IMR-90 (cell line): Measurements from ENCODE around the gene ZNF654. TPM values are rescaled to one million over a fixed set of nuclear protein-coding genes. Genes with fewer than 3 reads are reported as not detected.
"Not testable (repeated sequence)": the region's sequence is repeated elsewhere in the genome, so short reads cannot be mapped to it uniquely, and the experiment has no call there.

ENCODE experiments used
- ATAC-seq: fragments of 200-7000 bp; cut with Tn5 transposase; 2 replicates; pipeline ENCODE4 v1.9.1; 2020; ENCODE audit warnings: low read depth, mild to moderate bottlenecking, moderate library complexity
- BruUV-seq: library from RNA; stranded (reverse); fragments of 400-500 nt; replicated peaks from 2 replicates; lab custom pipeline; 2021; lab: Mats Ljungman, UMichigan
- CTCF ChIA-PET: fragments of 300-600 bp; formaldehyde crosslinking; extraction: SDS; loops from one replicate; lab custom pipeline; 2021; ENCODE audit warnings: antibody characterized with exemption; lab: Yijun Ruan, JAX
- POLR2A ChIA-PET: fragments of 300-600 bp; sonication (Branson Sonifier 250); formaldehyde crosslinking; loops from one replicate; lab custom pipeline; 2022; ENCODE audit warnings: antibody characterized with exemption; ENCODE audit not compliant: unreplicated experiment; lab: Charles Lee
- DNase-seq: peaks from one replicate; pipeline ENCODE4 v3.0.0; 2013
- H2AFZ ChIP-seq: replicated peaks from 2 replicates; pipeline ENCODE3; 2013; ENCODE audit warnings: low read length, mild to moderate bottlenecking; ENCODE audit not compliant: poor library complexity
- H2AK5ac ChIP-seq: 2 replicates; pipeline ENCODE4 v1.6.1; 2013; ENCODE audit warnings: low read depth, low read length, inconsistent platforms
- H2AK9ac ChIP-seq: replicated peaks from 2 replicates; pipeline ENCODE3; 2013; ENCODE audit warnings: mild to moderate bottlenecking, low read depth, low read length, moderate library complexity; ENCODE audit not compliant: poor library complexity
- H2BK120ac ChIP-seq: 2 replicates; pipeline ENCODE4 v1.6.1; 2013; ENCODE audit warnings: low read depth, low read length, inconsistent platforms
- H2BK15ac ChIP-seq: 3 replicates; pipeline ENCODE4 v1.6.1; 2013; ENCODE audit warnings: low read depth, low read length, inconsistent platforms
- H2BK20ac ChIP-seq: 2 replicates; pipeline ENCODE4 v1.6.1; 2013; ENCODE audit warnings: low read depth, mild to moderate bottlenecking, inconsistent platforms, low read length, moderate library complexity
- H2BK5ac ChIP-seq: 2 replicates; pipeline ENCODE4 v1.6.1; 2013; ENCODE audit warnings: mild to moderate bottlenecking, low read depth, low read length, inconsistent platforms; ENCODE audit not compliant: poor library complexity, severe bottlenecking
- H3K14ac ChIP-seq: replicated peaks from 2 replicates; pipeline ENCODE4 v1.6.1; 2013; ENCODE audit warnings: low read depth, low read length, inconsistent platforms
- H3K18ac ChIP-seq: 2 replicates; pipeline ENCODE4 v1.6.1; 2013; ENCODE audit warnings: low read depth, low read length, control low read depth
- H3K23ac ChIP-seq: 2 replicates; pipeline ENCODE4 v1.6.1; 2013; ENCODE audit warnings: low read depth, low read length, inconsistent platforms
- H3K27ac ChIP-seq: 2 replicates; pipeline ENCODE4 v1.5.1; 2013; ENCODE audit warnings: mild to moderate bottlenecking, control low read depth, low read length; ENCODE audit not compliant: insufficient read depth
- H3K27me3 ChIP-seq: 2 replicates; pipeline ENCODE4 v1.6.1; 2013; ENCODE audit warnings: low read length; ENCODE audit not compliant: control insufficient read depth, insufficient read depth
- H3K36me3 ChIP-seq: 2 replicates; pipeline ENCODE4 v1.6.1; 2013; ENCODE audit warnings: low read length, mixed read lengths; ENCODE audit not compliant: control insufficient read depth, insufficient read depth
- H3K4ac ChIP-seq: 2 replicates; pipeline ENCODE4 v1.6.1; 2013; ENCODE audit warnings: low read depth, low read length, inconsistent platforms
- H3K4me1 ChIP-seq: 2 replicates; pipeline ENCODE4 v1.6.1; 2013; ENCODE audit warnings: low read length, mixed read lengths; ENCODE audit not compliant: control insufficient read depth, insufficient read depth
- H3K4me2 ChIP-seq: 2 replicates; pipeline ENCODE4 v1.6.1; 2013; ENCODE audit warnings: low read depth, mild to moderate bottlenecking, control low read depth, low read length, moderate library complexity
- H3K4me3 ChIP-seq: 2 replicates; pipeline ENCODE4 v1.5.1; 2013; ENCODE audit warnings: low read depth, mild to moderate bottlenecking, control low read depth, low read length, moderate library complexity; ENCODE audit not compliant: insufficient read depth
- H3K56ac ChIP-seq: 2 replicates; pipeline ENCODE4 v1.6.1; 2013; ENCODE audit warnings: low read length, inconsistent platforms; ENCODE audit not compliant: insufficient read depth; ENCODE audit errors: extremely low read depth
- H3K79me1 ChIP-seq, 2 experiments: 2 replicates each; pipeline ENCODE4 v1.6.1; 2013; ENCODE audit warnings: low read length in 2 of 2, inconsistent platforms in 1 of 2, low read depth in 1 of 2
- H3K9ac ChIP-seq: 2 replicates; pipeline ENCODE4 v1.6.1; 2013; ENCODE audit warnings: low read depth, low read length, control low read depth
- H3K9me1 ChIP-seq: 2 replicates; pipeline ENCODE4 v1.6.1; 2013; ENCODE audit warnings: low read length, inconsistent platforms; ENCODE audit not compliant: insufficient read depth
- H3K9me3 ChIP-seq: 2 replicates; pipeline ENCODE4 v1.6.1; 2013; ENCODE audit warnings: low read length; ENCODE audit not compliant: control insufficient read depth, insufficient read depth
- H4K20me1 ChIP-seq: 2 replicates; pipeline ENCODE4 v1.6.1; 2013; ENCODE audit warnings: low read length, inconsistent platforms; ENCODE audit not compliant: insufficient read depth
- H4K5ac ChIP-seq: 2 replicates; pipeline ENCODE4 v1.6.1; 2013; ENCODE audit warnings: mild to moderate bottlenecking, low read depth, low read length, control low read depth
- H4K8ac ChIP-seq, 2 experiments: 2 replicates each; pipeline ENCODE4 v1.6.1; 2013; ENCODE audit warnings: low read depth in 2 of 2, low read length in 2 of 2, control low read depth in 1 of 2, inconsistent platforms in 1 of 2
- H4K91ac ChIP-seq: 2 replicates; pipeline ENCODE4 v1.6.1; 2013; ENCODE audit warnings: low read depth, low read length, inconsistent platforms; ENCODE audit not compliant: insufficient read depth
- NFE2L2 ChIP-seq: fragments of 150-350 bp; IDR thresholded peaks from 2 replicates; pipeline ENCODE4 v1.6.1; 2016; ENCODE audit warnings: low read depth, mild to moderate bottlenecking, low read length
- SMC3 ChIP-seq: fragments of 150-350 bp; IDR thresholded peaks from 2 replicates; pipeline ENCODE4 v1.6.1; 2016; ENCODE audit warnings: low read depth, mild to moderate bottlenecking, antibody characterized with exemption, low read length, moderate library complexity
- WGBS, 2 experiments: methylation state at CpG; one replicate each; pipeline versions ENCODE4 v1.1.5 to v1.1.7; 2013; ENCODE audit warnings: missing lambda C conversion rate in 2 of 2; ENCODE audit not compliant: insufficient read length in 1 of 2; ENCODE audit errors: extremely low coverage in 2 of 2; 5-methylcytosine and 5-hydroxymethylcytosine counted together
- dilution Hi-C: fragments of 300-500 bp; cut with HindIII; formaldehyde crosslinking; loops from one replicate; pipeline ENCODE4 v1.14.3; 2018; ENCODE audit warnings: low sequenced_read_pairs; ENCODE audit not compliant: unreplicated experiment
- in situ Hi-C: fragments of 300-500 bp; cut with MboI; formaldehyde crosslinking; loops from 3 replicates; pipeline ENCODE4 v1.14.3; 2019; ENCODE audit warnings: low sequenced_read_pairs, inconsistent platforms, mixed read lengths
- intact Hi-C: fragments of 100-400 bp; cut with micrococcal nuclease; formaldehyde crosslinking; loops from 2 replicates; pipeline ENCODE4 v1.10.0; 2022
- polyA plus RNA-seq, 3 experiments: library from polyadenylated mRNA; depleted of rRNA; stranded (reverse); fragments of >200 nt; gene quantifications; 2 replicates each; pipeline ENCODE4 v1.2.3, GENCODE V29; 2012; ENCODE audit warnings: low replicate concordance in 1 of 3
- total RNA-seq: library from RNA; depleted of rRNA; stranded (reverse); fragments of >200 nt; gene quantifications from 2 replicates; pipeline ENCODE4 v1.2.3, GENCODE V29; 2012

The ZNF654 gene
- total and polyA plus RNA-seq, 2 of the 4 experiments (the other 2 are of a cell fraction), result 3.3 to 11.5 TPM

DNA sequence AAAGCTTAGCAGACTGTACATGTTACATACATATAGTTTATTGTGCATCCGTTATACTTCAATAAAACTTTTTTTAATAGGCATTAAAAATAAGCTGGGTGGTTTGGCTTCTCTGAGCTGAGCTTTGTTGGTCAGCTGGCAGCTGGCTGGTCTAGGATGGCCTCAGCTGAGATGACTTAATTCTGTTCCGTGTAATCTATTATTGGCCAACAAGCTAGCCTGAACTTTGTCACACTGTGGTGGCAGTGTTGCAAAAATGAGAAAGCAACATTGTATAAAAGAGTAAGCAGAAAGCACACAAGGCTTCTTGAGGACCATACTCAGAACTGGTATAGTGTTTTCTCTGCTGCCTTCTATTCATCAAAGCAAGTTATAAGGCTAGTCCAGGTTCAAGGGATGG is 45.5 kb upstream of the ZNF654 start:
- Histone ChIP-seq H2BK20ac (no peak overlapping the region), H3K4me2 (no peak overlapping the region), H3K4me3 (no peak overlapping the region), H2AK5ac (no peak overlapping the region), H3K9me1 (no peaks in the 10 kb centered on the region), H3K4ac (no peak overlapping the region), H4K91ac (no peak overlapping the region), H3K23ac (no peak overlapping the region), H3K36me3 (no peaks in the 10 kb centered on the region), H4K8ac (no peak overlapping the region), H3K9me3 (no peaks in the 10 kb centered on the region), H3K14ac (no peak overlapping the region), H2BK15ac (no peak overlapping the region), H4K20me1 (no peaks in the 10 kb centered on the region), H3K4me1 (no peaks in the 10 kb centered on the region), H3K79me1 (no peaks in the 10 kb centered on the region), H4K5ac (no peak overlapping the region), H2BK120ac (no peak overlapping the region), H2BK5ac (no peak overlapping the region), H2AK9ac (no peak overlapping the region), H3K27me3 (no peaks in the 10 kb centered on the region; the same call in 1 of the 2 replicates), H3K56ac (no peak overlapping the region), H2AFZ (no peak overlapping the region), H3K27ac (no peak overlapping the region), H3K9ac (no peak overlapping the region), H3K18ac (no peak overlapping the region)
- no TSS peak for BruUV-seq
- intact Hi-C loops, result no loop called here
- dilution Hi-C loops, result no loop called here
- ATAC-seq (no peak), DNase-seq (no peak)
- WGBS, 2 experiments, result no CpG with 5 or more reads among the region's 2 CpGs
- in situ Hi-C loops, result loop anchor here (10.0 kb wide), 1 partner anchor 709 kb away; no protein-coding TSS in a partner anchor
- ChIA-PET CTCF (interaction anchor here (1.1 to 1.9 kb wide), 2 partner anchors 9 to 11 kb away, joined by 3 to 4 read pairs; no protein-coding TSS in a partner anchor), POLR2A (no interaction called here)
- TF ChIP-seq SMC3 (no peak), NFE2L2 (no peak)

DNA sequence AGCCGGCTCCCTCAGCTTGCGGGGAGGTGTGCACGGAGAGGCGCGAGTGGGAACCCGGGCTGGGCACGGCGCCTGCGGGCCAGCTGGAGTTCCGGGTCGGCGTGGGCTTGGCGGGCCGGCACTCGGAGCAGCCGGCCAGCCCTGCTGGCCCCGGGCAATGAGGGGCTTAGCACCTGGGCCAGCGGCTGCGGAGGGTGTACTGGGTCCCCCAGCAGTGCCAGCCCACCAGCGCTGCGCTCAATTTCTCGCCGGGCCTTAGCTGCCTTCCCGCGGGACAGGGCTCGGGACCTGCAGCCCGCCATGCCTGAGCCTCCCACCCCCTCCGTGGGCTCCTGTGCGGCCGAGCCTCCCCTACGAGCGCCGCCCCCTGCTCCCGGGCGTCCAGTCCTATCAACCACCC is 43.4 kb upstream of the ZNF654 start:
- H2AK5ac ChIP-seq, H3K27ac ChIP-seq, intact Hi-C loops, H3K9ac ChIP-seq, CTCF ChIA-PET, H3K27me3 ChIP-seq, BruUV-seq, POLR2A ChIA-PET, H4K20me1 ChIP-seq, H2BK20ac ChIP-seq, H4K8ac ChIP-seq, H3K56ac ChIP-seq, H3K9me1 ChIP-seq, DNase-seq, H3K4me1 ChIP-seq, H2AK9ac ChIP-seq, H3K4me2 ChIP-seq, dilution Hi-C loops, ATAC-seq, H4K5ac ChIP-seq, H3K23ac ChIP-seq, H2AFZ ChIP-seq, H3K4me3 ChIP-seq, H2BK5ac ChIP-seq, H2BK15ac ChIP-seq, H3K14ac ChIP-seq, H3K79me1 ChIP-seq, H3K36me3 ChIP-seq, H3K9me3 ChIP-seq, H3K18ac ChIP-seq, H4K91ac ChIP-seq, H3K4ac ChIP-seq, H2BK120ac ChIP-seq: not testable (repeated sequence)
- no CpG with 5 or more reads among the region's 35 CpGs for WGBS, 2 experiments
- in situ Hi-C loops, result loop anchor here (10.0 kb wide), 1 partner anchor 711 kb away; no protein-coding TSS in a partner anchor
